Epidermal melanocyte (primary cell): Measurements from ENCODE around the gene PRPS1L1.

Experiments used
- DNase-seq: peaks from one replicate; pipeline ENCODE4 v3.0.0; 2011; ENCODE audit warnings: low spot score; ENCODE audit not compliant: insufficient read length

Gene PRPS1L1

DNA sequence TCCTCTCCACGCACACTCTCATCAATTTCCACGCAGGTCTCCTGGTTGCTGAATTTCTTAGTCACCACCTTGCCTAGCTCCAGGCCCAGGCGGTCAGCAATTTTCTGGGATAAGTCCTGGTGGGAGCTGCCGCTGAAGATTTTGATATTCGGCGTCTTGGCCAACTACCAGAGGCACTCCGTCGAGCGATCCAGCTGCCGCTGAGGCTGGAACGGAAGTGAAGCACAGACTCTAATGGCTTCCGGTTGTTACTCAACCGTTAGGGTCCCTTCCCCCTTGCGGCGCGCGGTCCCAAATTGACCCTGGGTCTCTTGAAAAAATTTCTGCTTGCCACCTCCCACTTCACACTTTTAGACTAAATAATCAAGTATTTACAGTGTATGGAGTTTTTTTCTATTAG, at the start of gene PRPS1L1:
Gene PRPS1L1 (minus strand): TSS at position 219 of the 400 bp plus-strand sequence.
- no peak for DNase-seq

DNA sequence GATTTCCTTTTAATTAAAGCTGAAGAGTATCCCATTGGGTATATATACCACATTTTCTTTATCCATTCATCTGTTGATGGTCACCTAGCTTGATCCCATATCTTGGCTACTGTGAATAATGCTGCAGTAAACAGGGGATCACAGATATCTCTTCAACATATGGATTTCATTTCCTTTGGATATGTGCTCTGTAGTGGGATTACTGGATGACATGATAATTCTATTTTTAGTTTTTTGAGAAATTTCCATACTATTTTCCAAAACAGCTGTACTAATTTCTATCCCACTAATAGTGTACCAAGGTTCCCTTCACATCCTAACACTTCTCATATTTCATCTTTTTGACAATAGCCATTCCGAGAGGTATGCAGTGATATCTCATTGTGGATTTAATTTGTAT, 48.8 kb upstream of the PRPS1L1 start:
- no peak for DNase-seq

DNA sequence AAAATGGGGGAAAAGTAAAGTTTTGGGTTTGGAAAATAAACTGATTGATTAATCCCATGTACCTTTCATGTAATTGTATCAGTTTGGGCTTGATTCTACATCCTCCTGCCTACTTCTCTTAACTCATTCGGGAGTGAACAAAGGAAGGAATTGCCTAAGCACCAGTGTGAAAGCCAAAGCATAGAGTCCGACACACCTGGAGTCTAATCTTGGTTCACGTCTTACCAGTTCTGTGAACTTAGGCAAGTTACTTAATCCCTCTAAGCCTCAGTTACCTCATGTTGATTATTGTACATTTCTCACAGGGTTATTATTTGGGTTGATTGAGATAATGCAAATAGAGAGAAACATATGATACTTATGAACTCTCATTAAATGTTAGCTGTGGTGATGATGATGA, 41.1 kb upstream of the PRPS1L1 start:
- no peak for DNase-seq

- no peak for DNase-seq
Observed at GRCh38 chr7:18064242-18064838, 36.7 kb upstream of the PRPS1L1 start.

- no peak for DNase-seq
Observed at GRCh38 chr7:18063149-18063901, 35.7 kb upstream of the PRPS1L1 start.

DNA sequence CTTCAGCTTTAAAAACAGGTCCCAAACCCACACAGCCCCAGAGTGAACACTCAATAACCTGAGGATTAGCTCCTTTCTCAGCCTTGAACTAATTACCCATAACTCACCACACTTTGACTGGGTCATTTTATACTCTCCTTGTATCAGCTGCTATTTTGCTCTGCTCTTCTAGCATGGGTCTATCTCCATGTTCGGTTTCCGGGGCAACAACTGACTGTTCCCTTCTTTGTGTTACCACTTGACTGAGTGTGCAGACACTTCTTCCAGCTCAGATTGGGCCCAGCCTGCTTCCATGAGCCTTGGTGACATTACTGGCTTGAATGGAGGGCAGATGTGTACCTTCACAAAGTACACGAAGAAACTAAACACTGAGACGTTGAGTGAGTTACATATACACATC, 31.5 kb upstream of the PRPS1L1 start:
- no peak for DNase-seq

- no peak for DNase-seq
Observed at GRCh38 chr7:18053941-18054340, 26.3 kb upstream of the PRPS1L1 start.

DNA sequence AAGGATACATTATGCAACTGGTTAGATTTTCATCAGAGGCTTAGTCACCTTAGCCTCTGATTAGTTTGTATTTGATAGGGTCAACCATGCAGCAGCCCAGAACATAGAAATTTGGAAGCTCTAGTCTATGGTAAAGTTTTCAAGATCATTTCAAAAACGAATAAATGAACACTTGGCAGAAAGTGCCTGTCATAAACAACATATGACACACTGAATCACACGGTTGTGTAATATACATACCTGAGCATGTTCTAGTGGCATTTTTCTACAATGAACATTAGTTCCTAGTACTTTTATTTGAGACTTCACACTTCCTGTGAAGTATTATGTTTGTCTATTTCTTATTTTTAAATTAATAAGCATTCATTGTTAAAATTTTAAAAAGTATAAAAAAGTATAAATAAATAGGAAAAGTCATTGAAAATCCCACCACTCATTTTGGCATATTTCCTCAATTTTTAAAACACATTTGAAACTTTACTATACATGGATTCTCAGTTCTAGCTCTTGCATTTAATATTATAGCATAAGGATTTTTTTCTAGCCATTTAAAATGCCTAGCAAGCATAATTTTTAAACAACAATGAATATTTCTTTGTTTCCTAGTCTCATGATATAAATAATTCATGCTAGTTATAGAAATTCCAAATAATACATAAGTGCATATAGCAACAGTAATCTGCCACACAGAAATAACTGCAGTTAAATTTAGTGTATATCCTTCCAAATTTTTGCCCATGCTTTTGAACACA, 25.7 kb upstream of the PRPS1L1 start:
- no peak for DNase-seq

DNA sequence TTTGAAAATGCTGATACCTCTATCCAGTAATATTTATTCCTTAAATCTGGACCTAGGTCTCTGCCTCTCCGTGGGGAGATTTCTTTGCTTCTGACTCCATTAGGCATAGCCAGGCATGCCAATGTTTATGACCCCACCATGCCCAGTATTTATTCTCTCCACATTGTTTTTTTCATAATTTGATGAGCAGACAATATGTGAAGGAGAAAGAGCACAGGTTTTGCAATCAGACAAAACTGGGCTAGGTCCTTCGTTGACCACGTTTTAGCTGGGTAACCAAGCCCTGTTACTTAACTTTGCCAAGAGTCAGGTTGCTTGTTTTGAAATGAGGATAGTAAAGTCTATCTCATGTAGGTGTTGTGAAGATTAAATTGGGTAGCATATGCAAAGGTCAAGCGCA, 21.6 kb upstream of the PRPS1L1 start:
- DNase-seq: no peak

DNA sequence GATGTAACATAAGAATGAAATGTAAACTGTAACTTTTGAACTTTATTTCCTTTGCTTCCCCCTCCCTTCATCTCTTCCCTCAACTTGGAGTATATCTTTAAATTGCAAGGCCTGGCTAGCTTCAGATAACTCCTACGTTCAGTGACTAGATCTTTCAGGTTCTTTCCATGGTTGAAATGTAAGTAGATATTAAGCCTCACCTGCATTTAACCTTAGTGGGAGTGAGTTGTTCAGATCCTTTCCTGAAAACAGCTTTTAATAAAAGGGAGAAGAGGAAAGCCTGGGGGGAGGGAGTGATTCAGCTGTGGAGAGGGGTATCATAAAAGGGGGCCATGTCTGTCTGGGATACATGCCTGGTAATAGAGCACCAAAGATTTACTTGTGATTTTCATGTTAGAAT, 19.0 kb upstream of the PRPS1L1 start:
- no peak for DNase-seq

DNA sequence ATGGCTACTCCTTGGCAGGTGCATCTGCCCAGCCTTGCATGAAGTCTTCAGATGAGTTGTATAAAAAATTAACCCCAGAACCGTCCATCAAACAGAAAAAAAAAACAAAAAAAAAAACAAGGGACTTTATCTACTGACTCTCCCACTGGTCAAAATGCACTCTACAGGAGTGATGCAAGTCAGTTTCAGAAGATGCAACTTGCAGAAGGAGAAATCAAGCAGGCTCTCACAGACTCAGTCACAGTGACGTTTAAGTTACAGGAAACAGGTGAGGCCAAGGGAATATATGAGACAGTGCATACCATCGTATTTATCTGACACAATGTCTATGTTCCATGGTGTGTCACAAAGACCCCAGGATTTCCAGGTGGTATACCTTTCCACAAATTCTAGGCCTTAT, 17.5 kb upstream of the PRPS1L1 start:
- DNase-seq: no peak

- DNase-seq: no peak
Observed at GRCh38 chr7:18041191-18041590, 13.5 kb upstream of the PRPS1L1 start.

DNA sequence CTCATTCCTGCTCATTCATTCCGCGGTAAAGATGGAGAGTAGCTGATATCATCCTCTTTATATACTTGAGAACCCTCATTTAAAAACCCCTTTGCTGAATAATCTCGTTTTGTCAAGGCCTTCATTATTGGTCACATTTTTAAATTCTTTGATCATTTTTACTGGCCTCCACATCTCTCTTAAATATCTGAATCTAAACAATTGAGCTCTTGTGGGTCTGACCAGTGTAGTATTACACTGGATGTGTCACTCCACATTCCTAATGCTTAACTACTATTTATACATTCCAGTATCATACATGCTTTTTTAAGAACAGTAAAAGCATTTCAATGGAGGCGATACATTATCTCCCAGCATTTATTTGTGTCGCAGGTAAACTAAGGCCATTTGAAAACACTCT, 12.6 kb upstream of the PRPS1L1 start:
- DNase-seq: no peak

GRCh38 chr7:18038382-18038781, 10.7 kb upstream of the PRPS1L1 start:
- no peak for DNase-seq

DNA sequence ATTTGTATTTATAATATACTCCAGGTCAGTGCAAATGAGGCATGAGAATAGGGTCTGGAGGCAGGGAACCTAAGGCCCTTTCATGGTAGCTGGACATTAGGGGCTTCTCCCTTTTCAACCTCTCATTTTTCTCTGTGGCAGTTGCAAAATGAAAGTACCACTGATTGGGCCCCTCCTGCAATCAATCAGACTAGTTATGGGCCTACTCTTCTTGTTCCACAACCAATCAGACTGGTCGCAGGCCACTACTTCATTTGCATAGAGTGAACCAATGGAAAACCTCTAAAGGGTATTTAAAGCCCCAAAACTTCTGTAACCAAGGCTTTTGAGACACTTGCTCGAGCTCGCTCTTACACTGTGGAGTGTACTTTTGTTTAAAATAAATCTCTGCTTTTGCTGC, 10.0 kb upstream of the PRPS1L1 start:
- no peak for DNase-seq

GRCh38 chr7:18036783-18037182, 9.1 kb upstream of the PRPS1L1 start:
- no peak for DNase-seq

- DNase-seq: no peak
Observed at GRCh38 chr7:18030758-18031157, 3.1 kb upstream of the PRPS1L1 start.

DNA sequence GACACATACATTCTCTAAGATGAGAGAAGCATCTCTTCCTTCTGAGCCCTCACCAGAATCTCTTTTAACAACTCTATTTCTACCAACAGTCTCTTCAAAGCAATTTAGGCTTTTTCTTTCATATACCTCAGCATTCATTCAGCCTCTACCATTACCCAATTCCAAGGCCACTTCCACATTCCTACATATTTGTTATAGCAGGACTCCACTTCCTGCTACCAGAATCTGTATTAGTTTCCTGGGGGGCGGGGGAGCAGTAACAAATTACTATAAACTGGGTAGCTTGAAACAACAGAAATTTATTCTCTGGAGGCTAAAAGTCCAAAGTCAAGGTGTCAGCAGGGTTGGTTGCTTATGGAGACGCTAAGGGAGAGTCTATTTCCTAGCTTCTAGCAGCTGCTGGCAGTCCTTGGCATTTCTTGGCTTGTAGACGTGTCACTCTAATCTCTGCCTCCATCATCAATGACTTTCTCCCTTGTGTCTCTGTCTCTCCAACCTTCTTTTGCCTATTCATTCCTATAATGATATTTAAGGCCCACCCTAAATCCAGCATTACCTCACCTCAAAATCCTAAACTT, 7.4 kb downstream of the PRPS1L1 start:
- no peak for DNase-seq

- DNase-seq: no peak
Observed at GRCh38 chr7:18019555-18019954, 8.1 kb downstream of the PRPS1L1 start.

- DNase-seq: no peak
Observed at GRCh38 chr7:18018296-18019215, 9.1 kb downstream of the PRPS1L1 start.
